Measurements from ENCODE around the gene JAM3.

Gene JAM3

GRCh38 chr11:134032501-134033091 lies 36.3 kb upstream of the JAM3 start:
- no peak for ATAC-seq
- TF ChIP-seq CSRNP3 (CRISPR knock-in tag; IDR thresholded peaks at IDR 0.05) (no peak), PPARA (CRISPR knock-in tag; IDR thresholded peaks at IDR 0.05; ENCODE audit: borderline replicate concordance) (no peak), RARB (CRISPR knock-in tag; IDR thresholded peaks at IDR 0.05) (no peak), TOX (CRISPR knock-in tag; IDR thresholded peaks at IDR 0.05; ENCODE audit: borderline replicate concordance) (no peak), CSDC2 (CRISPR knock-in tag; IDR thresholded peaks at IDR 0.05) (no peak), ZNF70 (CRISPR knock-in tag; IDR thresholded peaks at IDR 0.05) (no peak), ZNF8 (CRISPR knock-in tag; IDR thresholded peaks at IDR 0.05) (no peak), TSHZ2 (CRISPR knock-in tag; IDR thresholded peaks at IDR 0.05) (no peak), ESRRG (CRISPR knock-in tag; IDR thresholded peaks at IDR 0.05) (no peak), POU6F1 (CRISPR knock-in tag; IDR thresholded peaks at IDR 0.05; ENCODE audit: borderline replicate concordance, low read depth) (no peak), GLIS3 (CRISPR knock-in tag; IDR thresholded peaks at IDR 0.05) (no peak), BACH2 (CRISPR knock-in tag; IDR thresholded peaks at IDR 0.05; ENCODE audit: borderline replicate concordance) (no peak), ARNTL (CRISPR knock-in tag; IDR thresholded peaks at IDR 0.05; ENCODE audit: borderline replicate concordance, low read depth) (no peak), OSR1 (CRISPR knock-in tag; IDR thresholded peaks at IDR 0.05) (no peak), TCF4 (CRISPR knock-in tag; IDR thresholded peaks at IDR 0.05; ENCODE audit: borderline replicate concordance) (no peak)

- TF ChIP-seq ZFP30 (CRISPR knock-in tag; IDR thresholded peaks at IDR 0.05) (no peak), GLIS3 (CRISPR knock-in tag; IDR thresholded peaks at IDR 0.05) (no peak), TOX (CRISPR knock-in tag; IDR thresholded peaks at IDR 0.05; ENCODE audit: borderline replicate concordance) (no peak), PPARA (CRISPR knock-in tag; IDR thresholded peaks at IDR 0.05; ENCODE audit: borderline replicate concordance) (no peak), ZC3H10 (CRISPR knock-in tag; IDR thresholded peaks at IDR 0.05) (no peak), ZNF565 (CRISPR knock-in tag; conservative IDR thresholded peaks at IDR 0.05; ENCODE audit: low read depth) (no peak), TSHZ2 (CRISPR knock-in tag; IDR thresholded peaks at IDR 0.05) (no peak), ISL1 (CRISPR knock-in tag; IDR thresholded peaks at IDR 0.05) (no peak)
- no peak for ATAC-seq
These were observed 35.6 kb upstream of the JAM3 start for GRCh38 chr11:134033276-134033675.

GRCh38 chr11:134033696-134034491 lies 35.0 kb upstream of the JAM3 start:
- TF ChIP-seq ISL1 (CRISPR knock-in tag; IDR thresholded peaks at IDR 0.05) (no peak), TCF4 (CRISPR knock-in tag; IDR thresholded peaks at IDR 0.05; ENCODE audit: borderline replicate concordance) (no peak), GLIS3 (CRISPR knock-in tag; IDR thresholded peaks at IDR 0.05) (no peak), CREB5 (CRISPR knock-in tag; IDR thresholded peaks at IDR 0.05; ENCODE audit: low read depth) (0 out of 2 replicates have a peak, but pooled peaks have one; percentile 33), TSHZ2 (CRISPR knock-in tag; IDR thresholded peaks at IDR 0.05) (no peak), ZC3H10 (CRISPR knock-in tag; IDR thresholded peaks at IDR 0.05) (no peak)
- peak; percentile 94 for ATAC-seq
